ENCODE results near the gene NTM. TPM values are rescaled to one million over a fixed set of nuclear protein-coding genes. Genes with fewer than 3 reads are reported as not detected.

NTM gene
- total and polyA plus RNA-seq, 2 donors (not counting 3 experiments of a cell fraction or from before 2014, with no cell fraction given), result 1.00 to 1.1 TPM

DNA sequence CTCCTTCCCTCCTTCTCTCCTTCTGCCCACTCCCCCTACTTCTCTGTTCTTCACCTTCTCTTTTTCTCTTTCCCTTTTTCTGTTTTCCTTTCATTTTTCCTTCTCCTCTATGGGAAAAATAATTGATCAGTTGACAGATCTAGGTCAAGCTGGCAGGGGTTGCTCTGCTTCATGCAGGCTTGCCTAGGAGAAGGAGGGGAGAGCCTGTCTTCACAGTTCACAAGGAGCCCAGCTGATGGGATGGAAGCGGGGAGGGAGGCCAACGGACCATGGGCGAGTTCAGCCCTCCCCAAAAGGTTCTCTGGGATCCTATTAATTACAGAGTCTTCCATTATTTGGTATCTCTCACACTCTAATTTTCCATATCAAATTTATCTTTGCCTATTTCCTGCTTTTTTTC is 5.5 kb downstream of the NTM start:
- Histone ChIP-seq H3K9me1 (replicated peaks; ENCODE audit: control insufficient read depth, extremely low read depth, insufficient read depth, low read length) (no peaks in the 10 kb centered on the region), H4K20me1 (replicated peaks; ENCODE audit: control insufficient read depth, extremely low read depth, insufficient read depth, low read length) (no peaks in the 10 kb centered on the region), H3K9me3 (replicated peaks; ENCODE audit: control insufficient read depth, insufficient read depth, low read length) (no peaks in the 10 kb centered on the region), H2AFZ (ENCODE audit: low read depth, low read length) (no peak overlapping the region), H3K4me2 (ENCODE audit: insufficient read depth, low read length) (no peak overlapping the region), H3K27me3 (ENCODE audit: control insufficient read depth in 2 of 2, insufficient read depth in 2 of 2, low read length in 2 of 2) (no peaks in the 10 kb centered on the region), H3K36me3 (ENCODE audit: control insufficient read depth in 2 of 2, extremely low read depth in 1 of 2, insufficient read depth in 2 of 2, low read length in 2 of 2) (no peaks in the 10 kb centered on the region), H3K27ac (ENCODE audit: insufficient read depth, low read depth, low read length) (no peak overlapping the region), H3K9ac (replicated peaks; ENCODE audit: extremely low read depth, insufficient read depth, low read length) (no peak overlapping the region), H3K4me3 (replicated peaks in 1 of 3; ENCODE audit: insufficient read depth in 1 of 3, low read depth in 1 of 3, low read length in 3 of 3) (no peak overlapping the region), H3K79me2 (ENCODE audit: control insufficient read depth, insufficient read depth, low read length) (no peaks in the 10 kb centered on the region), H3K4me1 (ENCODE audit: control insufficient read depth, extremely low read depth, insufficient read depth, low read length) (no peaks in the 10 kb centered on the region)
- POLR2A ChIA-PET, result no interaction called here
- TF ChIP-seq GATA2 (IDR thresholded peaks at IDR 0.05; ENCODE audit: insufficient read depth, insufficient read length, low read depth, low read length), result no peak
- TF ChIP-seq, protein P1, sequence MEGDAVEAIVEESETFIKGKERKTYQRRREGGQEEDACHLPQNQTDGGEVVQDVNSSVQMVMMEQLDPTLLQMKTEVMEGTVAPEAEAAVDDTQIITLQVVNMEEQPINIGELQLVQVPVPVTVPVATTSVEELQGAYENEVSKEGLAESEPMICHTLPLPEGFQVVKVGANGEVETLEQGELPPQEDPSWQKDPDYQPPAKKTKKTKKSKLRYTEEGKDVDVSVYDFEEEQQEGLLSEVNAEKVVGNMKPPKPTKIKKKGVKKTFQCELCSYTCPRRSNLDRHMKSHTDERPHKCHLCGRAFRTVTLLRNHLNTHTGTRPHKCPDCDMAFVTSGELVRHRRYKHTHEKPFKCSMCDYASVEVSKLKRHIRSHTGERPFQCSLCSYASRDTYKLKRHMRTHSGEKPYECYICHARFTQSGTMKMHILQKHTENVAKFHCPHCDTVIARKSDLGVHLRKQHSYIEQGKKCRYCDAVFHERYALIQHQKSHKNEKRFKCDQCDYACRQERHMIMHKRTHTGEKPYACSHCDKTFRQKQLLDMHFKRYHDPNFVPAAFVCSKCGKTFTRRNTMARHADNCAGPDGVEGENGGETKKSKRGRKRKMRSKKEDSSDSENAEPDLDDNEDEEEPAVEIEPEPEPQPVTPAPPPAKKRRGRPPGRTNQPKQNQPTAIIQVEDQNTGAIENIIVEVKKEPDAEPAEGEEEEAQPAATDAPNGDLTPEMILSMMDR (IDR thresholded peaks at IDR 0.05; ENCODE audit: extremely low read depth in 1 of 2, insufficient read depth in 1 of 2, low read depth in 1 of 2, low read length in 2 of 2), result no peak
- no peak for TF ChIP-seq FOS (IDR thresholded peaks at IDR 0.05; ENCODE audit: borderline replicate concordance, insufficient read depth, low read length)
- dilution Hi-C loops (cut with MboI; ENCODE audit: extremely low pct_ligation_motif_present, low sequenced_read_pairs) (no loop called here), intact Hi-C loops (cut with micrococcal nuclease) (no loop called here)
- CTCF ChIA-PET, result no interaction called here
- no TSS peak for BruUV-seq (replicated peaks)
- no peak for DNase-seq (ENCODE audit: low read depth, low spot score)
- no peak for FAIRE-seq

DNA sequence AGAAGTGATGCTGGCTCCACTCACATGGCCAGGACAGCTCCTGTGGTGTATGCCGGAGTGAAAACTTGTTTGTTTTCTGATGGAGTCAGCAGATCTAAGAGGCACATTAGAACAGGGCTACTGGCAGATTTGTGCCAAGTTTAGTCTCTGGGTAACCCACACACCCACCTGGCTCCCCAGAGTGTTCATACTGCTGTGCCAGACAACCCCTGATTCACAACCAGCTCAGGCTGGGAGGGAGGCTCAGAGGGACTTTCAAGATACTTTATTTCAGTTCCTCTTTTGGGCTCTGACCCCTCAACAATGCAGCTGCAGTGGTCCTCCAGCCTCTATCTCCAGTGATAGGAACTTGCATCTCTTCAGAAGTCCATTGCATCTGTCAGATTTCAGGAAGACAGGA is 8.5 kb downstream of the NTM start:
- H3K9ac ChIP-seq (replicated peaks; ENCODE audit: extremely low read depth, insufficient read depth, low read length), result no peak overlapping the region
- no peak overlapping the region for H3K27ac ChIP-seq (ENCODE audit: insufficient read depth, low read depth, low read length)
- no peaks in the 10 kb centered on the region for H3K79me2 ChIP-seq (ENCODE audit: control insufficient read depth, insufficient read depth, low read length)
- BruUV-seq (replicated peaks), result no TSS peak
- no peaks in the 10 kb centered on the region for H4K20me1 ChIP-seq (replicated peaks; ENCODE audit: control insufficient read depth, extremely low read depth, insufficient read depth, low read length)
- no peak overlapping the region for H2AFZ ChIP-seq (ENCODE audit: low read depth, low read length)
- ChIA-PET POLR2A (no interaction called here), CTCF (no interaction called here)
- no peaks in the 10 kb centered on the region for H3K36me3 ChIP-seq (ENCODE audit: control insufficient read depth in 2 of 2, extremely low read depth in 1 of 2, insufficient read depth in 2 of 2, low read length in 2 of 2)
- no peaks in the 10 kb centered on the region for H3K27me3 ChIP-seq (ENCODE audit: control insufficient read depth in 2 of 2, insufficient read depth in 2 of 2, low read length in 2 of 2)
- no peak for DNase-seq (ENCODE audit: low read depth, low spot score)
- H3K4me3 ChIP-seq (replicated peaks in 1 of 3; ENCODE audit: insufficient read depth in 1 of 3, low read depth in 1 of 3, low read length in 3 of 3), result no peak overlapping the region
- H3K4me1 ChIP-seq (ENCODE audit: control insufficient read depth, extremely low read depth, insufficient read depth, low read length), result no peaks in the 10 kb centered on the region
- H3K9me1 ChIP-seq (replicated peaks; ENCODE audit: control insufficient read depth, extremely low read depth, insufficient read depth, low read length), result no peaks in the 10 kb centered on the region
- dilution Hi-C loops (cut with MboI; ENCODE audit: extremely low pct_ligation_motif_present, low sequenced_read_pairs) (no loop called here), intact Hi-C loops (cut with micrococcal nuclease) (no loop called here)
- no peak for TF ChIP-seq JUN (IDR thresholded peaks at IDR 0.05; ENCODE audit: borderline replicate concordance, insufficient read depth, insufficient read length, low read depth)
- H3K9me3 ChIP-seq (replicated peaks; ENCODE audit: control insufficient read depth, insufficient read depth, low read length), result no peaks in the 10 kb centered on the region
- no peak for FAIRE-seq
- H3K4me2 ChIP-seq (ENCODE audit: insufficient read depth, low read length), result no peak overlapping the region

Measured in endothelial cell of umbilical vein (primary cell).